ENCODE data around the gene TGFBRAP1. TPM values are rescaled to one million over a fixed set of nuclear protein-coding genes. Genes with fewer than 3 reads are reported as not detected.
"Not testable (repeated sequence)": the region's sequence is repeated elsewhere in the genome, so short reads cannot be mapped to it uniquely, and the experiment has no call there.

The TGFBRAP1 gene
- total RNA-seq, 4 donors from 2014 or later, result 17.7 to 29.0 (median 26.2) TPM

- DNase-seq, result no peak
- Histone ChIP-seq H3K4me1 (peaks cover 0 to 20% (median 3%) of the 10 kb centered on the region in 4 donors), H3K9me3 (no peaks in the 10 kb centered on the region), H3K27ac (no peak overlapping the region), H3K36me3 (peaks cover 0 to 6% (median 0%) of the 10 kb centered on the region in 3 donors), H3K27me3 (no peaks in the 10 kb centered on the region), H3K4me3 (no peak overlapping the region)
- TF ChIP-seq CTCF (IDR thresholded peaks at IDR 0.05) (no peak), POLR2A (IDR thresholded peaks at IDR 0.05) (no peak)
Observed at GRCh38 chr2:105327690-105328089, 1.8 kb downstream of the TGFBRAP1 start.

- not testable (repeated sequence) for H3K27ac ChIP-seq, H3K27me3 ChIP-seq, DNase-seq, H3K36me3 ChIP-seq, H3K4me3 ChIP-seq, H3K9me3 ChIP-seq
- peaks cover 0 to 20% (median 3%) of the 10 kb centered on the region in 4 donors for H3K4me1 ChIP-seq
Observed at GRCh38 chr2:105327271-105327670, 2.3 kb downstream of the TGFBRAP1 start.

GRCh38 chr2:105325389-105325963 is 4.1 kb downstream of the TGFBRAP1 start:
- no peak for DNase-seq
- no peaks in the 10 kb centered on the region for H3K27me3 ChIP-seq
- no peak overlapping the region for H3K27ac ChIP-seq
- no peaks in the 10 kb centered on the region for H3K9me3 ChIP-seq
- TF ChIP-seq POLR2A (IDR thresholded peaks at IDR 0.05) (no peak), CTCF (IDR thresholded peaks at IDR 0.05) (no peak)
- H3K36me3 ChIP-seq, result peaks cover 0 to 6% (median 0%) of the 10 kb centered on the region in 3 donors
- H3K4me3 ChIP-seq, result no peak overlapping the region
- H3K4me1 ChIP-seq, result peaks cover 0 to 16% (median 3%) of the 10 kb centered on the region in 4 donors

GRCh38 chr2:105324732-105325131 is 4.8 kb downstream of the TGFBRAP1 start:
- peaks cover 0 to 11% (median 3%) of the 10 kb centered on the region in 4 donors for H3K4me1 ChIP-seq
- TF ChIP-seq CTCF (IDR thresholded peaks at IDR 0.05), result no peak
- TF ChIP-seq POLR2A (IDR thresholded peaks at IDR 0.05), result no peak
- H3K4me3 ChIP-seq, result no peak overlapping the region
- peaks cover 0 to 6% (median 0%) of the 10 kb centered on the region in 3 donors for H3K36me3 ChIP-seq
- H3K9me3 ChIP-seq, result no peaks in the 10 kb centered on the region
- no peak overlapping the region for H3K27ac ChIP-seq
- no peak for DNase-seq
- H3K27me3 ChIP-seq, result no peaks in the 10 kb centered on the region

- no peak overlapping the region for H3K27ac ChIP-seq
- H3K4me1 ChIP-seq, result peaks cover 0 to 11% (median 3%) of the 10 kb centered on the region in 4 donors
- DNase-seq, result no peak
- no peaks in the 10 kb centered on the region for H3K9me3 ChIP-seq
- no peak overlapping the region for H3K4me3 ChIP-seq
- TF ChIP-seq CTCF (IDR thresholded peaks at IDR 0.05), result no peak
- no peak for TF ChIP-seq POLR2A (IDR thresholded peaks at IDR 0.05)
- H3K27me3 ChIP-seq, result no peaks in the 10 kb centered on the region
- H3K36me3 ChIP-seq, result peaks cover 0 to 6% (median 0%) of the 10 kb centered on the region in 3 donors
Observed at GRCh38 chr2:105324101-105324500, 5.4 kb downstream of the TGFBRAP1 start.

GRCh38 chr2:105323111-105323510 is 6.4 kb downstream of the TGFBRAP1 start:
- no peak for DNase-seq
- Histone ChIP-seq H3K4me1 (peaks cover 0 to 1% (median 0%) of the 10 kb centered on the region in 4 donors), H3K27ac (no peak overlapping the region)

More at GRCh38 chr2:105323111-105323510, 6.4 kb downstream of the TGFBRAP1 start:
- Histone ChIP-seq H3K36me3 (peaks cover 0 to 6% (median 0%) of the 10 kb centered on the region in 3 donors), H3K4me3 (no peak overlapping the region), H3K9me3 (no peaks in the 10 kb centered on the region), H3K27me3 (no peaks in the 10 kb centered on the region)
- no peak for TF ChIP-seq POLR2A (IDR thresholded peaks at IDR 0.05)
- TF ChIP-seq CTCF (IDR thresholded peaks at IDR 0.05), result no peak

Measured in Peyer's patch (tissue), 4 donors.